ENCODE results near the gene PPCDC.

DNA sequence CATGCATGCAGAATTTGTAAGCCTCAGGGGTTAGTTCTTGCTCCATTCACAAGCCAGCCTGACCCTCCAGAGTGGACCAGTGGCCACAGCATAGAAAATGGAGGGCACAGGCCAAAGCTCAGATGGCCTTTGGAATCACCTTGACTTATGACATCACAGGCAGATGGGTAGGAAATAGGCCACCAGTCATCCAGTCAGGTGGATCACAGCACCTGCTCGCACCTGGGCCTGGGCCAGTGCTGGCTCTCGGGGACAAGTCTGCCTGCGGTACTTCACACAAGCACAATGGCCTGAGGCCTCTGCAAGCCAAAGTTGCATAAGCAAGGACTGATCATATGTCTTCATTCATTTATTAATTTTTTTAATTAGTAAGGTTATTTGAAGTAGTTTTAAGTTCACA, 39.3 kb downstream of the PPCDC start:
- TF ChIP-seq, protein P1, sequence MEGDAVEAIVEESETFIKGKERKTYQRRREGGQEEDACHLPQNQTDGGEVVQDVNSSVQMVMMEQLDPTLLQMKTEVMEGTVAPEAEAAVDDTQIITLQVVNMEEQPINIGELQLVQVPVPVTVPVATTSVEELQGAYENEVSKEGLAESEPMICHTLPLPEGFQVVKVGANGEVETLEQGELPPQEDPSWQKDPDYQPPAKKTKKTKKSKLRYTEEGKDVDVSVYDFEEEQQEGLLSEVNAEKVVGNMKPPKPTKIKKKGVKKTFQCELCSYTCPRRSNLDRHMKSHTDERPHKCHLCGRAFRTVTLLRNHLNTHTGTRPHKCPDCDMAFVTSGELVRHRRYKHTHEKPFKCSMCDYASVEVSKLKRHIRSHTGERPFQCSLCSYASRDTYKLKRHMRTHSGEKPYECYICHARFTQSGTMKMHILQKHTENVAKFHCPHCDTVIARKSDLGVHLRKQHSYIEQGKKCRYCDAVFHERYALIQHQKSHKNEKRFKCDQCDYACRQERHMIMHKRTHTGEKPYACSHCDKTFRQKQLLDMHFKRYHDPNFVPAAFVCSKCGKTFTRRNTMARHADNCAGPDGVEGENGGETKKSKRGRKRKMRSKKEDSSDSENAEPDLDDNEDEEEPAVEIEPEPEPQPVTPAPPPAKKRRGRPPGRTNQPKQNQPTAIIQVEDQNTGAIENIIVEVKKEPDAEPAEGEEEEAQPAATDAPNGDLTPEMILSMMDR (conservative IDR thresholded peaks at IDR 0.05 in 1 of 2, IDR thresholded peaks at IDR 0.05 in 1 of 2; ENCODE audit: extremely low read depth in 1 of 2, insufficient read depth in 1 of 2, low read depth in 1 of 2, low read length in 2 of 2): no peak
- no peak for TF ChIP-seq EZH2 (IDR thresholded peaks at IDR 0.05; ENCODE audit: borderline replicate concordance, low read length)

Measured in mammary epithelial cell (primary cell).